ENCODE measurements around the gene TAF6. TPM values are rescaled to one million over a fixed set of nuclear protein-coding genes. Genes with fewer than 3 reads are reported as not detected.

Gene TAF6
- total and polyA plus RNA-seq, 9 of the 15 experiments (the other 6 are each of a cell fraction or from before 2014, with no cell fraction given) = 0.78 to 78.7 (median 21.3) TPM

DNA sequence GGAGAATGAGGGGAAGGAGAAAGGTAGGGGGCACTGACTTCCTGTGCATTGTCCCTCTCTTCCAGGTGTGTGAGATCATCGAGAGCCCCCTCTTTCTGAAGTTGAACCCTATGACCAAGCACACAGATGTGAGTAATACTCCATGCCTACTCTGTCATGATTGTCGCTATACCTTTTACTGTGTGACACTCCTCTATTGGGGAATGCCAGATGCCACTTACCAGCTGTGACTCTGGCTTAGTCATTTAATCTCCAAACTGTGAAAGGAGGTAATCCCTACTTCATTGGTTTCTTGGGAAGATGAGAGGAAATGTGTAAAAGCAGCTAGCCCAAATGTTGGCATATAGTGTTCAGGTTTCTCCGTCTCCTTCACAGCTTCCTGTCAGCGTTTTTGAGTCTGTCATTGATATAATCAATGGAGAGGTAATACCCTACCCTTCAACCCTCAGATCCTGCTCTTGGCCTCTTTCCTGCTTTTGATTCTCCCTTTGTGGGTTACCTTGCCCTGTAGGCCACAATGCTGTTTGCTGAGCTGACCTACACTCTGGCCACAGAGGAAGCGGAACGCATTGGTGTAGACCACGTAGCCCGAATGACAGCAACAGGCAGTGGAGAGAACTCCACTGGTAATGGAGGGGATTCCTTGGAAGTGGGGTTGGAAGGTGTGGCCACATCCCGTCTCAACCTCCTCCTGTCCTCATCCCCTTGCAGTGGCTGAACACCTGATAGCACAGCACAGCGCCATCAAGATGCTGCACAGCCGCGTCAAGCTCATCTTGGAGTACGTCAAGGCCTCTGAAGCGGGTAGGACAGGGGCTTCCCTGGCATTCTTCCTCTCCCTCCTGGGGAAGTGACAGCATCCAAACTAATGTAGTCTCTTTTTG, 28.4 kb downstream of the TAF6 start:
- intact Hi-C loops (cut with micrococcal nuclease) (no loop called here), in situ Hi-C loops (cut with MboI) (no loop called here)
- no TSS peak for BruUV-seq (replicated peaks)
- no peaks in the 10 kb centered on the region for H3K9me1 ChIP-seq (ENCODE audit: control insufficient read depth, insufficient read depth, low read length)
- H3K79me2 ChIP-seq (ENCODE audit: control insufficient read depth, insufficient read depth, low read length) = peaks cover 25% of the 10 kb centered on the region
- ATAC-seq (peak; percentile 1), DNase-seq (ENCODE audit: extremely low read depth in 1 of 4, low spot score in 3 of 4) (no peak), FAIRE-seq (no peak)
- ChIA-PET POLR2A (interaction anchor here (0.6 to 7.9 kb wide), 5 partner anchors 8 to 1092 kb away, joined by 3 to 115 read pairs (median 3); partner anchors contain the start of genes AP4M1 and MCM7), CTCF (ENCODE audit: low intra/inter-chr PET ratio) (no interaction called here)
- H3K9me3 ChIP-seq (replicated peaks; ENCODE audit: control insufficient read depth, insufficient read depth, low read depth, low read length) = no peaks in the 10 kb centered on the region
- TF ChIP-seq, protein P1, sequence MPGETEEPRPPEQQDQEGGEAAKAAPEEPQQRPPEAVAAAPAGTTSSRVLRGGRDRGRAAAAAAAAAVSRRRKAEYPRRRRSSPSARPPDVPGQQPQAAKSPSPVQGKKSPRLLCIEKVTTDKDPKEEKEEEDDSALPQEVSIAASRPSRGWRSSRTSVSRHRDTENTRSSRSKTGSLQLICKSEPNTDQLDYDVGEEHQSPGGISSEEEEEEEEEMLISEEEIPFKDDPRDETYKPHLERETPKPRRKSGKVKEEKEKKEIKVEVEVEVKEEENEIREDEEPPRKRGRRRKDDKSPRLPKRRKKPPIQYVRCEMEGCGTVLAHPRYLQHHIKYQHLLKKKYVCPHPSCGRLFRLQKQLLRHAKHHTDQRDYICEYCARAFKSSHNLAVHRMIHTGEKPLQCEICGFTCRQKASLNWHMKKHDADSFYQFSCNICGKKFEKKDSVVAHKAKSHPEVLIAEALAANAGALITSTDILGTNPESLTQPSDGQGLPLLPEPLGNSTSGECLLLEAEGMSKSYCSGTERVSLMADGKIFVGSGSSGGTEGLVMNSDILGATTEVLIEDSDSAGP (CRISPR knock-in tag; IDR thresholded peaks at IDR 0.05) = peak; percentile 51; the same call in 1 of the 2 replicates
- TF ChIP-seq ZNF695 (CRISPR knock-in tag; IDR thresholded peaks at IDR 0.05) (no peak), POLR2G (IDR thresholded peaks at IDR 0.05; ENCODE audit: low read depth, low read length) (peak; percentile 67), CHD2 (IDR thresholded peaks at IDR 0.05; ENCODE audit: low read depth, low read length) (peak; percentile 19; the same call in 1 of the 2 replicates), RBFOX2 (IDR thresholded peaks at IDR 0.05; ENCODE audit: low read depth, low read length) (peak; percentile 59; the same call in 1 of the 2 replicates), SIN3A (IDR thresholded peaks at IDR 0.05; ENCODE audit: borderline replicate concordance in 2 of 2, control insufficient read depth in 1 of 2, low read depth in 2 of 2, low read length in 2 of 2) (0 out of 4 replicates have a peak, but pooled peaks of 1 of the 2 experiments have one; percentile 9), ETV5 (CRISPR knock-in tag; IDR thresholded peaks at IDR 0.05; ENCODE audit: low read depth) (0 out of 2 replicates have a peak, but pooled peaks have one; percentile 23), ZNF263 (CRISPR knock-in tag; IDR thresholded peaks at IDR 0.05; ENCODE audit: borderline replicate concordance) (no peak)
- TF ChIP-seq, protein P2, sequence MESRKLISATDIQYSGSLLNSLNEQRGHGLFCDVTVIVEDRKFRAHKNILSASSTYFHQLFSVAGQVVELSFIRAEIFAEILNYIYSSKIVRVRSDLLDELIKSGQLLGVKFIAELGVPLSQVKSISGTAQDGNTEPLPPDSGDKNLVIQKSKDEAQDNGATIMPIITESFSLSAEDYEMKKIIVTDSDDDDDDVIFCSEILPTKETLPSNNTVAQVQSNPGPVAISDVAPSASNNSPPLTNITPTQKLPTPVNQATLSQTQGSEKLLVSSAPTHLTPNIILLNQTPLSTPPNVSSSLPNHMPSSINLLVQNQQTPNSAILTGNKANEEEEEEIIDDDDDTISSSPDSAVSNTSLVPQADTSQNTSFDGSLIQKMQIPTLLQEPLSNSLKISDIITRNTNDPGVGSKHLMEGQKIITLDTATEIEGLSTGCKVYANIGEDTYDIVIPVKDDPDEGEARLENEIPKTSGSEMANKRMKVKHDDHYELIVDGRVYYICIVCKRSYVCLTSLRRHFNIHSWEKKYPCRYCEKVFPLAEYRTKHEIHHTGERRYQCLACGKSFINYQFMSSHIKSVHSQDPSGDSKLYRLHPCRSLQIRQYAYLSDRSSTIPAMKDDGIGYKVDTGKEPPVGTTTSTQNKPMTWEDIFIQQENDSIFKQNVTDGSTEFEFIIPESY (CRISPR knock-in tag; IDR thresholded peaks at IDR 0.05) = peak; percentile 61; the same call in 1 of the 2 replicates
- WGBS (ENCODE audit: insufficient coverage, low coverage, missing lambda C conversion rate) = 83% methylated on average over 14 of the region's 14 CpGs
- H3K27ac ChIP-seq (ENCODE audit: extremely low read depth, low read depth, low read length) = peak overlapping the region; percentile 40; the same call in 1 of the 3 replicates
- H3K9ac ChIP-seq (ENCODE audit: insufficient read depth in 1 of 2, low read depth in 2 of 2, low read length in 2 of 2) = peak overlapping the region in 1 of 2 experiments; percentile 26; a peak in 1 of 4 replicates
- peaks cover 23 to 28% of the 10 kb centered on the region in 2 experiments for H3K4me1 ChIP-seq (replicated peaks in 1 of 2; ENCODE audit: control insufficient read depth in 2 of 2, insufficient read depth in 2 of 2, low read length in 2 of 2)
- H3K4me3 ChIP-seq = no peak overlapping the region
- H4K20me1 ChIP-seq (replicated peaks; ENCODE audit: control insufficient read depth, insufficient read depth, low read length) = peaks cover 29% of the 10 kb centered on the region
- H3K36me3 ChIP-seq (ENCODE audit: control insufficient read depth, insufficient read depth, low read length) = peaks cover 60% of the 10 kb centered on the region
- H3K4me2 ChIP-seq (ENCODE audit: insufficient read depth, low read length) = no peak overlapping the region
- no peak overlapping the region for H2AFZ ChIP-seq (ENCODE audit: low read depth, low read length)
- no peaks in the 10 kb centered on the region for H3K27me3 ChIP-seq (ENCODE audit: control insufficient read depth in 2 of 2, insufficient read depth in 2 of 2, low read length in 2 of 2)

Data from K562 (cell line).